ENCODE data around the gene RPL29. TPM values are rescaled to one million over a fixed set of nuclear protein-coding genes. Genes with fewer than 3 reads are reported as not detected.
A peak's percentile ranks its signal among the peaks of the same experiment; 100 is the strongest.

The RPL29 gene
- total RNA-seq, 1 donor from 2014 or later: 2,366 TPM

DNA sequence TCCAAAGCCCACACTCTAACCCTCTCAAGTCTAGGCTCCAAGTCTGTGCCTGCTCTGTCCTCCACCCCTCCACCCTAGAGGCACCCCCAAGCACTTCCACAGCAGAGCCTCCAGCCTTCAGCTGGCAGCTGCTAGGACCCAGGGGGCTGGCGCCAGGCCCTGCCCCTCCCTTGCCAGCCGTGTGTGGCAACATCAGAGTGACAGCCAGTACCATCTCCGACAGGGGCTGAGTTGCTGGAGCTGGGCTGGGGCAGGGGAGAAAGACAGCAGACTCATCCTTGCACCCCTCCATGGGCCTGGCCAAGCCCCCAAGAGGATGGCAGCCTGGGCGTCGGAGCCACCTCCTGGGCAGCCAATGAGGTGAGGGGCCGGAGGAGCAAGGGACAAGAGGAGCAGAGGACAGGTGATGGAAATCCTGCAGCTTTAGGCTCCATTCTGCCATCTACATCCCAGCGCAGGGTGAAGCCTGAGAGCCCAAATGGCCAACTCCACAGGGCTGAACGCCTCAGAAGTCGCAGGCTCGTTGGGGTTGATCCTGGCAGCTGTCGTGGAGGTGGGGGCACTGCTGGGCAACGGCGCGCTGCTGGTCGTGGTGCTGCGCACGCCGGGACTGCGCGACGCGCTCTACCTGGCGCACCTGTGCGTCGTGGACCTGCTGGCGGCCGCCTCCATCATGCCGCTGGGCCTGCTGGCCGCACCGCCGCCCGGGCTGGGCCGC is 40.4 kb downstream of the RPL29 start, which contains the start of gene GPR62:
Gene GPR62, plus strand, starts transcription at position 207 of the 718 bp plus-strand sequence. Its CDS starts 272 bp downstream, at position 479.
- Histone ChIP-seq H3K4me3 (ENCODE audit: low read depth, low read length) (peak within 1 kb of the TSS; percentile 20), H3K27me3 (ENCODE audit: control insufficient read depth, insufficient read depth, low read length) (peaks cover 11% of the 10 kb centered on the region), H3K36me3 (ENCODE audit: control insufficient read depth, insufficient read depth, low read length) (peaks cover 2% of the 10 kb centered on the region)
- TF ChIP-seq CTCF (IDR thresholded peaks at IDR 0.05; ENCODE audit: insufficient read depth, low read length, poor library complexity, severe bottlenecking): no peak
- DNase-seq (ENCODE audit: low read depth): no peak

- no peak for TF ChIP-seq CTCF (IDR thresholded peaks at IDR 0.05; ENCODE audit: insufficient read depth, low read length, poor library complexity, severe bottlenecking)
- H3K36me3 ChIP-seq (ENCODE audit: control insufficient read depth, insufficient read depth, low read length): peaks cover under 1% of the 10 kb centered on the region
Observed at GRCh38 chr3:51954713-51955112, 41.0 kb downstream of the RPL29 start.

GRCh38 chr3:51954105-51954504 is 41.6 kb downstream of the RPL29 start:
- no peak overlapping the region for H3K4me3 ChIP-seq (ENCODE audit: low read depth, low read length)
- peaks cover 11% of the 10 kb centered on the region for H3K27me3 ChIP-seq (ENCODE audit: control insufficient read depth, insufficient read depth, low read length)
- H3K36me3 ChIP-seq (ENCODE audit: control insufficient read depth, insufficient read depth, low read length): no peaks in the 10 kb centered on the region
- DNase-seq (ENCODE audit: low read depth): no peak
- TF ChIP-seq CTCF (IDR thresholded peaks at IDR 0.05; ENCODE audit: insufficient read depth, low read length, poor library complexity, severe bottlenecking): no peak

More at GRCh38 chr3:51954713-51955112, 41.0 kb downstream of the RPL29 start:
- DNase-seq (ENCODE audit: low read depth): no peak
- peaks cover 11% of the 10 kb centered on the region for H3K27me3 ChIP-seq (ENCODE audit: control insufficient read depth, insufficient read depth, low read length)
- H3K4me3 ChIP-seq (ENCODE audit: low read depth, low read length): no peak overlapping the region

- no peak for TF ChIP-seq CTCF (IDR thresholded peaks at IDR 0.05; ENCODE audit: insufficient read depth, low read length, poor library complexity, severe bottlenecking)
- Histone ChIP-seq H3K4me3 (ENCODE audit: low read depth, low read length) (no peak overlapping the region), H3K36me3 (ENCODE audit: control insufficient read depth, insufficient read depth, low read length) (no peaks in the 10 kb centered on the region), H3K27me3 (ENCODE audit: control insufficient read depth, insufficient read depth, low read length) (peaks cover 11% of the 10 kb centered on the region)
- DNase-seq (ENCODE audit: low read depth): no peak
Observed at GRCh38 chr3:51953445-51953844, 42.2 kb downstream of the RPL29 start.

- Histone ChIP-seq H3K27me3 (ENCODE audit: control insufficient read depth, insufficient read depth, low read length) (peaks cover 11% of the 10 kb centered on the region), H3K4me3 (ENCODE audit: low read depth, low read length) (no peak overlapping the region), H3K36me3 (ENCODE audit: control insufficient read depth, insufficient read depth, low read length) (no peaks in the 10 kb centered on the region)
- TF ChIP-seq CTCF (IDR thresholded peaks at IDR 0.05; ENCODE audit: insufficient read depth, low read length, poor library complexity, severe bottlenecking): no peak
- no peak for DNase-seq (ENCODE audit: low read depth)
Observed at GRCh38 chr3:51950899-51951298, 44.8 kb downstream of the RPL29 start.

GRCh38 chr3:51949121-51949520 is 46.6 kb downstream of the RPL29 start:
- no peak for DNase-seq (ENCODE audit: low read depth)
- TF ChIP-seq CTCF (IDR thresholded peaks at IDR 0.05; ENCODE audit: insufficient read depth, low read length, poor library complexity, severe bottlenecking): no peak
- no peak overlapping the region for H3K4me3 ChIP-seq (ENCODE audit: low read depth, low read length)

More at GRCh38 chr3:51949121-51949520, 46.6 kb downstream of the RPL29 start:
- no peaks in the 10 kb centered on the region for H3K36me3 ChIP-seq (ENCODE audit: control insufficient read depth, insufficient read depth, low read length)
- peaks cover 4% of the 10 kb centered on the region for H3K27me3 ChIP-seq (ENCODE audit: control insufficient read depth, insufficient read depth, low read length)
